Trophoblast cell (in vitro differentiated cells and primary cell): ENCODE measurements around the gene SMG6.

Source experiments
- DNase-seq, 2 donors: peaks; one replicate each; pipeline ENCODE4 v3.0.0-alpha.2; 2016
- H2AFZ ChIP-seq: 2 replicates; pipeline ENCODE4 v1.6.1; 2013; ENCODE audit warnings: low read length, moderate library complexity, mild to moderate bottlenecking; ENCODE audit not compliant: insufficient read depth, poor library complexity
- H2AK5ac ChIP-seq: 2 replicates; pipeline ENCODE4 v1.6.1; 2013; ENCODE audit warnings: mild to moderate bottlenecking, low read length
- H2BK120ac ChIP-seq: 2 replicates; pipeline ENCODE4 v1.6.1; 2013; ENCODE audit warnings: low read length, mild to moderate bottlenecking, moderate library complexity; ENCODE audit not compliant: insufficient read depth, poor library complexity
- H2BK12ac ChIP-seq: 2 replicates; pipeline ENCODE4 v1.6.1; 2013; ENCODE audit warnings: mild to moderate bottlenecking, low read length, moderate library complexity
- H2BK5ac ChIP-seq: 2 replicates; pipeline ENCODE4 v1.6.1; 2013; ENCODE audit warnings: low read length, low read depth, moderate library complexity, mild to moderate bottlenecking; ENCODE audit not compliant: poor library complexity
- H3K14ac ChIP-seq: 2 replicates; pipeline ENCODE4 v1.6.1; 2013; ENCODE audit warnings: mild to moderate bottlenecking, low read length
- H3K18ac ChIP-seq: 2 replicates; pipeline ENCODE4 v1.6.1; 2013; ENCODE audit warnings: mild to moderate bottlenecking, low read length
- H3K23ac ChIP-seq: 2 replicates; pipeline ENCODE4 v1.6.1; 2013; ENCODE audit warnings: low read length
- H3K27ac ChIP-seq: 2 replicates; pipeline ENCODE4 v1.5.1; 2013; ENCODE audit warnings: low read depth, mild to moderate bottlenecking, inconsistent platforms, low read length, moderate library complexity
- H3K27me3 ChIP-seq: 2 replicates; pipeline ENCODE4 v1.6.1; 2013; ENCODE audit warnings: inconsistent platforms, mild to moderate bottlenecking, low read length, moderate library complexity; ENCODE audit not compliant: insufficient read depth
- H3K36me3 ChIP-seq, 2 experiments: 1 replicate in 1 of 2; 2 replicates in 1 of 2; pipeline ENCODE4 v1.6.1; 2013; ENCODE audit warnings: low read length in 2 of 2, mild to moderate bottlenecking in 2 of 2, moderate library complexity in 1 of 2; ENCODE audit not compliant: insufficient read depth in 2 of 2, control insufficient read depth in 1 of 2
- H3K4ac ChIP-seq: 2 replicates; pipeline ENCODE4 v1.6.1; 2013; ENCODE audit warnings: low read depth, mild to moderate bottlenecking, low read length, moderate library complexity
- H3K4me1 ChIP-seq, 2 experiments: 1 replicate in 1 of 2; 2 replicates in 1 of 2; pipeline ENCODE4 v1.6.1; 2013; ENCODE audit warnings: low read length in 2 of 2, mild to moderate bottlenecking in 2 of 2, moderate library complexity in 1 of 2; ENCODE audit not compliant: insufficient read depth in 2 of 2, control insufficient read depth in 1 of 2
- H3K4me2 ChIP-seq: 2 replicates; pipeline ENCODE4 v1.6.1; 2013; ENCODE audit warnings: inconsistent platforms, mild to moderate bottlenecking, low read length, moderate library complexity
- H3K4me3 ChIP-seq: 2 replicates; pipeline ENCODE4 v1.5.1; 2013; ENCODE audit warnings: mild to moderate bottlenecking, low read depth, low read length, inconsistent platforms
- H3K79me1 ChIP-seq: one replicate; pipeline ENCODE4 v1.6.1; 2013; ENCODE audit warnings: low read length
- H3K79me2 ChIP-seq: 2 replicates; pipeline ENCODE4 v1.6.1; 2013; ENCODE audit warnings: low read length, mild to moderate bottlenecking; ENCODE audit not compliant: control insufficient read depth, insufficient read depth, poor library complexity
- H3K9ac ChIP-seq: 2 replicates; pipeline ENCODE4 v1.6.1; 2013; ENCODE audit warnings: mild to moderate bottlenecking, low read length
- H3K9me3 ChIP-seq: 2 replicates; pipeline ENCODE4 v1.6.1; 2013; ENCODE audit warnings: low read depth, mild to moderate bottlenecking, control low read depth, inconsistent platforms, low read length; ENCODE audit not compliant: insufficient read depth
- H4K12ac ChIP-seq: 2 replicates; pipeline ENCODE4 v1.6.1; 2013; ENCODE audit warnings: low read depth, mild to moderate bottlenecking, low read length, moderate library complexity
- H4K8ac ChIP-seq: 2 replicates; pipeline ENCODE4 v1.6.1; 2013; ENCODE audit warnings: low read depth, mild to moderate bottlenecking, low read length, moderate library complexity
- H4K91ac ChIP-seq: one replicate; pipeline ENCODE4 v1.6.1; 2013; ENCODE audit warnings: low read depth, mild to moderate bottlenecking, low read length, moderate library complexity
- WGBS: extraction: QIAGEN DNeasy Blood & Tissue Kit; methylation state at CpG from one replicate; pipeline ENCODE4 v1.1.7; 2013; ENCODE audit warnings: missing lambda C conversion rate; ENCODE audit not compliant: insufficient read length, insufficient coverage; ENCODE audit errors: extremely low coverage; 5-methylcytosine and 5-hydroxymethylcytosine counted together

The SMG6 gene

GRCh38 chr17:2211661-2212399 lies 91.8 kb downstream of the SMG6 start:
- peaks cover 12 to 17% of the 10 kb centered on the region in 2 experiments for H3K4me1 ChIP-seq
- H3K18ac ChIP-seq, result no peak overlapping the region
- no peak overlapping the region for H3K27ac ChIP-seq
- no peak overlapping the region for H4K91ac ChIP-seq
- no peak overlapping the region for H2BK120ac ChIP-seq
- no peak overlapping the region for H2AK5ac ChIP-seq
- H3K9me3 ChIP-seq, result no peaks in the 10 kb centered on the region
- WGBS, result no CpG with 5 or more reads among the region's 6 CpGs
- H2BK5ac ChIP-seq, result no peak overlapping the region
- H3K14ac ChIP-seq, result no peak overlapping the region
- no peak for DNase-seq
- H3K79me2 ChIP-seq, result no peaks in the 10 kb centered on the region
- no peak overlapping the region for H3K4me3 ChIP-seq
- H3K4ac ChIP-seq, result no peak overlapping the region
- no peaks in the 10 kb centered on the region for H3K27me3 ChIP-seq
- peaks cover 0 to 2% of the 10 kb centered on the region in 2 experiments for H3K36me3 ChIP-seq
- no peak overlapping the region for H2AFZ ChIP-seq
- H4K8ac ChIP-seq, result no peak overlapping the region
- H3K79me1 ChIP-seq, result peaks cover 2% of the 10 kb centered on the region
- H4K12ac ChIP-seq, result no peak overlapping the region
- H3K23ac ChIP-seq, result no peak overlapping the region
- H3K9ac ChIP-seq, result no peak overlapping the region
- no peak overlapping the region for H2BK12ac ChIP-seq
- H3K4me2 ChIP-seq, result no peak overlapping the region

- no peak overlapping the region for H4K8ac ChIP-seq
- no peak overlapping the region for H3K27ac ChIP-seq
- DNase-seq, result no peak
- H3K79me2 ChIP-seq, result no peaks in the 10 kb centered on the region
- no peak overlapping the region for H2BK5ac ChIP-seq
- H2BK12ac ChIP-seq, result no peak overlapping the region
- no peak overlapping the region for H3K23ac ChIP-seq
- H2AK5ac ChIP-seq, result no peak overlapping the region
- no peak overlapping the region for H3K4ac ChIP-seq
- no peak overlapping the region for H2BK120ac ChIP-seq
- no peak overlapping the region for H4K91ac ChIP-seq
- no peak overlapping the region for H3K4me3 ChIP-seq
- H3K4me2 ChIP-seq, result no peak overlapping the region
- no peak overlapping the region for H3K18ac ChIP-seq
- no peak overlapping the region for H2AFZ ChIP-seq
- H3K9ac ChIP-seq, result no peak overlapping the region
- peaks cover 2% of the 10 kb centered on the region for H3K79me1 ChIP-seq
- no CpG with 5 or more reads among the region's 2 CpGs for WGBS
- no peak overlapping the region for H4K12ac ChIP-seq
- H3K4me1 ChIP-seq, result peaks cover 12 to 14% of the 10 kb centered on the region in 2 experiments
- no peak overlapping the region for H3K14ac ChIP-seq
- H3K9me3 ChIP-seq, result no peaks in the 10 kb centered on the region
- peaks cover 0 to 2% of the 10 kb centered on the region in 2 experiments for H3K36me3 ChIP-seq
- no peaks in the 10 kb centered on the region for H3K27me3 ChIP-seq
These were observed 92.9 kb downstream of the SMG6 start for GRCh38 chr17:2210726-2211125.

GRCh38 chr17:2207815-2208515 lies 95.6 kb downstream of the SMG6 start:
- no peak overlapping the region for H4K8ac ChIP-seq

GRCh38 chr17:2204393-2204792 lies 99.2 kb downstream of the SMG6 start:
- Histone ChIP-seq H3K4ac (no peak overlapping the region), H3K14ac (no peak overlapping the region), H2BK5ac (no peak overlapping the region), H3K9ac (no peak overlapping the region), H4K91ac (no peak overlapping the region), H3K79me1 (no peaks in the 10 kb centered on the region), H2AFZ (no peak overlapping the region), H3K4me1 (peaks cover 4 to 6% of the 10 kb centered on the region in 2 experiments), H3K9me3 (no peaks in the 10 kb centered on the region), H3K27me3 (no peaks in the 10 kb centered on the region), H2BK120ac (no peak overlapping the region), H2AK5ac (no peak overlapping the region), H3K18ac (no peak overlapping the region), H3K4me3 (no peak overlapping the region), H4K12ac (no peak overlapping the region), H3K23ac (no peak overlapping the region), H3K79me2 (no peaks in the 10 kb centered on the region), H3K36me3 (peaks cover 0 to 2% of the 10 kb centered on the region in 2 experiments), H4K8ac (no peak overlapping the region), H3K4me2 (no peak overlapping the region), H3K27ac (no peak overlapping the region), H2BK12ac (no peak overlapping the region)
- no peak for DNase-seq
- WGBS, result no CpG with 5 or more reads among the region's 7 CpGs

More at GRCh38 chr17:2207815-2208515, 95.6 kb downstream of the SMG6 start:
- no peak overlapping the region for H3K23ac ChIP-seq
- no peak overlapping the region for H3K18ac ChIP-seq
- H3K27ac ChIP-seq, result no peak overlapping the region
- H3K79me1 ChIP-seq, result no peaks in the 10 kb centered on the region
- no peak overlapping the region for H3K14ac ChIP-seq
- peaks cover 4 to 6% of the 10 kb centered on the region in 2 experiments for H3K4me1 ChIP-seq
- no peak for DNase-seq
- H3K4me2 ChIP-seq, result no peak overlapping the region
- no CpG with 5 or more reads among the region's 12 CpGs for WGBS
- peaks cover 2% of the 10 kb centered on the region in 2 experiments for H3K36me3 ChIP-seq
- no peak overlapping the region for H3K4me3 ChIP-seq
- no peak overlapping the region for H3K4ac ChIP-seq
- no peaks in the 10 kb centered on the region for H3K79me2 ChIP-seq
- H2BK5ac ChIP-seq, result no peak overlapping the region
- H3K27me3 ChIP-seq, result no peaks in the 10 kb centered on the region
- H4K12ac ChIP-seq, result no peak overlapping the region
- no peak overlapping the region for H2BK12ac ChIP-seq
- H2AK5ac ChIP-seq, result no peak overlapping the region
- no peaks in the 10 kb centered on the region for H3K9me3 ChIP-seq
- H2AFZ ChIP-seq, result no peak overlapping the region
- no peak overlapping the region for H3K9ac ChIP-seq
- no peak overlapping the region for H2BK120ac ChIP-seq
- no peak overlapping the region for H4K91ac ChIP-seq
